Kidney epithelial cell (primary cell): Measurements from ENCODE around the gene TOP1. TPM values are rescaled to one million over a fixed set of nuclear protein-coding genes. Genes with fewer than 3 reads are reported as not detected.

Source experiments
- DNase-seq: peaks from one replicate; pipeline ENCODE4 v3.0.0-alpha.2; 2010; ENCODE audit warnings: low read depth
- H3K27me3 ChIP-seq: 2 replicates; pipeline ENCODE4 v1.6.0; 2011; ENCODE audit warnings: low read length; ENCODE audit not compliant: control insufficient read depth, insufficient read depth
- H3K36me3 ChIP-seq: 2 replicates; pipeline ENCODE4 v1.5.1; 2011; ENCODE audit warnings: low read length; ENCODE audit not compliant: control insufficient read depth, insufficient read depth
- H3K4me3 ChIP-seq: 2 replicates; pipeline ENCODE4 v1.5.1; 2011; ENCODE audit warnings: low read depth, mild to moderate bottlenecking, control low read depth, low read length
- CTCF ChIP-seq: IDR thresholded peaks from 2 replicates; pipeline ENCODE4 v1.5.1; 2011; ENCODE audit warnings: mild to moderate bottlenecking, moderate library complexity, low read length, control low read depth, inconsistent platforms; ENCODE audit not compliant: insufficient read depth, poor library complexity, severe bottlenecking
- total RNA-seq: library from RNA; depleted of rRNA; stranded (reverse); fragments of >200 nt; gene quantifications from 2 replicates; pipeline ENCODE4 v1.2.3, GENCODE V29; 2015

The TOP1 gene
- total RNA-seq, 1 donor from 2014 or later: 38.0 TPM

GRCh38 chr20:41159547-41159946 is 130.9 kb downstream of the TOP1 start:
- no peak for TF ChIP-seq CTCF
- Histone ChIP-seq H3K36me3 (peaks cover 6% of the 10 kb centered on the region), H3K27me3 (no peaks in the 10 kb centered on the region), H3K4me3 (no peak overlapping the region)
- DNase-seq: no peak

- no peak overlapping the region for H3K4me3 ChIP-seq
- DNase-seq: no peak
- H3K36me3 ChIP-seq: peaks cover 11% of the 10 kb centered on the region
- no peaks in the 10 kb centered on the region for H3K27me3 ChIP-seq
- TF ChIP-seq CTCF: no peak
Observed at GRCh38 chr20:41160686-41161085, 132.1 kb downstream of the TOP1 start.

DNA sequence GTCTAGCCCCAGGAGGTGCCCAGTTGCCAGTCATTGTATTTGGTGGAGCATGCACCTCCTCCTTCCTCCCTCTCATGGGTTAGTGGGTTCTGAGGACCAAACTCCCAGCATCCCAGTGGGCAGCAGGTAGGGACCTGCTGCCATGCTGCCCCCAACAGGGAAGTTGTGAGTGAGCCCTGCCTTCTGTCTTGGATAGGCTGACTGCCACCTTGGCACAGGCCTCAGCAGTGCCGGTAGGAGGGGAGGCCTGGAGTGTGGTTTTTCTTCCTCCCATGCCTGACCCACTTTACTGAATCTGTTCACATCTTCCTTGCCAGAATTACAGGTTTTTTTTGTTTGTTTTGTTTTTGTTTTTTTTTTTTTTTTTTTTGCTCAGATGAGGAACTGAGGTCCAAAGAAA is 133.3 kb downstream of the TOP1 start:
- peaks cover 11% of the 10 kb centered on the region for H3K36me3 ChIP-seq
- DNase-seq: no peak
- no peak for TF ChIP-seq CTCF
- H3K4me3 ChIP-seq: no peak overlapping the region
- H3K27me3 ChIP-seq: no peaks in the 10 kb centered on the region

GRCh38 chr20:41162396-41162795 is 133.8 kb downstream of the TOP1 start:
- peaks cover 11% of the 10 kb centered on the region for H3K36me3 ChIP-seq

DNA sequence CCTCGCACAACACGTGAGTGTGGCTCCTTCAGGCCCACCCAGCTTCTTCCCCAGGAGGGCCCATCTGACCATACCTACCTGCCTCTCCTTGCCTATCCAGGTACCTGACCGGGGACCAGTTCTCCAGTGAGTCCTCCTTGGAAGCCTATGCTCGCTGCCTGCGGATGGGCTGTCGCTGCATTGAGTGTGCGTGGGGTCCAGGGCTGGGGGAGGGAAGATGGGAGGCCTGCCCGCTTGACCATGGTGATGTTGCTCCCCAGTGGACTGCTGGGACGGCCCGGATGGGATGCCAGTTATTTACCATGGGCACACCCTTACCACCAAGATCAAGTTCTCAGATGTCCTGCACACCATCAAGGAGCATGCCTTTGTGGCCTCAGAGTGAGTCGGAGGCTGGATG is 135.2 kb downstream of the TOP1 start:
- Histone ChIP-seq H3K36me3 (peaks cover 12% of the 10 kb centered on the region), H3K4me3 (no peak overlapping the region), H3K27me3 (no peaks in the 10 kb centered on the region)
- TF ChIP-seq CTCF: no peak
- no peak for DNase-seq

More at GRCh38 chr20:41162396-41162795, 133.8 kb downstream of the TOP1 start:
- no peak for TF ChIP-seq CTCF
- DNase-seq: no peak
- Histone ChIP-seq H3K27me3 (no peaks in the 10 kb centered on the region), H3K4me3 (no peak overlapping the region)
